Anterior cingulate cortex (tissue), 58 donors: Measurements from ENCODE around the gene LAPTM5.

ENCODE experiments used
- DNase-seq, 58 donors: peaks; one replicate each; lab custom pipeline; 2025; lab: John Stamatoyannopoulos, UW

Gene LAPTM5

GRCh38 chr1:30721812-30722537, 35.6 kb downstream of the LAPTM5 start:
- peak in 3 of 58 donors; percentile 14 to 24 (median 21) for DNase-seq

GRCh38 chr1:30721341-30721793, 36.2 kb downstream of the LAPTM5 start:
- no peak for DNase-seq

DNA sequence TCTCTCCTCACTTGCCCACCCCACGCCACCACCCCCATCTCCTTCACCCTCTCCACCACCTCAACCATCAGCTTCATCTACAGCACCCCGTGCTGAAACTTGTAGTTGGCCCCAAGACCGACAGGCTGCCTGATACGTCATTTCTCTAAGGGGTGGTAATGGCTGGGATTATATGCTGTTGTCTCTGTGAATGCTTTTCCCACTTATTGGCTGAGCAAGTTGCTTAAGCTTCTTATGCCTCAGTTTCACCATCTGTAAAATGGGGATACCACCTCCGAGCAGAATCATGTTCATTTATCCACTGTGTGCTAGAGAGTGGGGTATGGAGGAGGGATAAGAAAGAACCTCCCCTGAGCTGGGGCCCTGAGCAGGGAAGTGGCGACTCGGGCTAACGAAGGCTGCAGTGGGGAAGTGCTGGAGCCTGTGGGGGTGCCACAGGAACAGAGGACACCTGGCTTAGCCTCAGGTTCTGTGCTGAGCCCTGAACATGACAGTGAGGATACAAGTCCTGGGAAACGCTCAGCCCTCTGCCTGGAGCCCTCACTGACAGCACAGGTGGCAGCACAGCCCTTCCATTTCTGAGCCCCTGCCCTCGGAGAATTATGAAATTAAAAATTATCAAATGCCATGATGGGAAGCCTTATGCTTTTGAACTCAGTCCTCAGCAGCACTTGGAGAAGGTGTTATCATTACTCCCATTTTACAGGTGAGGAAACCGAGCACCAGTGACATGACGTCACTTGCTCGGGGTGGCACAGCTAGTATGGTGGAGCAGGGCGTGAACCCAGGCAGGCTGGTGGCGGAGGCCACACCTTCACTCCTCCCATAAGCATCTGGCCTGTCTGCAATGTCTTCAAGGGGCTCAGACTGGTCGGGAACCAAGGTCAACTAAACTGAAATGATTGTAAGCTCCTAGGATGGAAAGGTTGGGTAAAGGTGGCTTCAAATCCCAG, 37.0 kb downstream of the LAPTM5 start:
- no peak for DNase-seq

DNA sequence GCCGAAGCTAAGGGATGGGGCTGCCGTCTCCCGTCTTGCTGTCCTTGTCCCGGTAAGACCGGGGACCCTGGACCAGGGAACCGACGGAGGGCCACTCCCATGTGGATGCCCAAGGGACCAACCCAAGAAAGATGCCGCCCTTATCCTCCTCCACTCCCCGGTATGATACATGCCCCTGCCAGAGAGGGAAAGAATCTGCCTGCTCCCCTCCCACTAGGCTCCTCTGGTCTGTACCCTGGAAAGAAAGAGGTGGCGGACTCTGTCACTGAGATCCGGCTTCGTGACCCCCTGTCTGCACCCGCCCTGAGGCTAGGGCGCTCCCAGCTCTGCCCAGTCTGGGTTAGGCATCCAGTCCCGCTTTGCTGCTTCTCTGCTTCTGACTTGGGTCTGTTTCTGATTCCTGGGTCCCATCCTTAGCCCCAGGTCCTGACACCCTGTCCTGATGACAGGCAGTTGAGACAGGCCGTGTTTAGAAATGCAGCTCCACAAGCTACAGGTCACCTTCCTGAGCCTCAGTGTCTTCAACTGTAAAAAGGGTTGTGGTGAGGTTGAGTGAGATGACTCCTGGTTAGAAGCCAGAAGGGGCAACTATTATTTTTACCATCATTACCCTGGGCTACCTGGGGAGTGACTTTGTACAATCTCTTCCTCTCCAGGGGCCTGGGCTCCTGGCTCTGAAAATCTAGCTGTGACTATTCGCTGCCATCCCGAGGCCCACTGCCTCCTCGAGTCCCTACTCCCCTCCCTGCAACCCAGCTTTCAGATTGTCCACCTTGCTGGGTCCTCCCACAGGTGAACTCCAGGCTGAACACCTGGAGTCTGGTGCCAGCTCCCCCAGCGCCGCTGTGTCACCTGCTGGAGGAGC, 37.9 kb downstream of the LAPTM5 start:
- DNase-seq: peak in 12 of 58 donors; percentile 63 to 88 (median 76)

DNA sequence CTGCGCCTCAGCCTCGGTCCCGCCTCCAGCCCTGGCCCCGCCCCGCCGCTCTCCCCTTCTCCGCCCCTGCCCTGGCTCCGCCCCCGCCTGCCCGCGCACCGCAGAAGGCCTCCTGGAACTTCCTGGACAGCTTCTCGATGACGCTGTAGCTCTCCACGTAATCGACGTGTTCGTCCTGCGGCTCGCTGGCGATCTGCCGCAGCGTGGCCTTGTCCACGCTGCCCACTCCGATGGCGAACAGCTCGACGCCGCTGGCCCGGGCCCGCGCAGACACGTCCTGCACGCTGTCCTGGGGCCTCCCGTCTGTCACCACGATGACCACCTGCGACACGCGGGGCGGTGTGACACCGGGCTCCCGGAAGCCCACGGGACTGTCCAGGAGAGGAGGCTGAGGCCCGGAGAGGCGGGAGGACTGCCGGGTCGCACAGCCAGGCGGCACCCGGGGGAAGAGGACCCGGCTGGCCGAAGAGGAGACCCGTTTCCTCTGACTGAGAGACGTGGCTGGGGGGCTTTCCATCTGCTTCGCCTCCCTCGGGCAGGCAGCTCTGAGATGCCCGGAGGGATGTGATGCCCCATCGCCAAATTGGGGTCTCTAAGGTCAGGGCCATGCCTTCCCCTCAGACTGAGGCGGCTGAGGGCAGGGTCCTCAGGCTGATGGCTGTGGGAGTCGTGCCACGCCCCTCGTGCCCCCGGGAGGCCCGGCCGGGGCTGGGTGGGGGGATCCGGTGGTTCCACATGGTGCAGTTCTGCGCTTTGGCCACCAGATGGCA, 38.8 kb downstream of the LAPTM5 start:
- DNase-seq: peak in 48 of 58 donors; percentile 43 to 100 (median 80)

DNA sequence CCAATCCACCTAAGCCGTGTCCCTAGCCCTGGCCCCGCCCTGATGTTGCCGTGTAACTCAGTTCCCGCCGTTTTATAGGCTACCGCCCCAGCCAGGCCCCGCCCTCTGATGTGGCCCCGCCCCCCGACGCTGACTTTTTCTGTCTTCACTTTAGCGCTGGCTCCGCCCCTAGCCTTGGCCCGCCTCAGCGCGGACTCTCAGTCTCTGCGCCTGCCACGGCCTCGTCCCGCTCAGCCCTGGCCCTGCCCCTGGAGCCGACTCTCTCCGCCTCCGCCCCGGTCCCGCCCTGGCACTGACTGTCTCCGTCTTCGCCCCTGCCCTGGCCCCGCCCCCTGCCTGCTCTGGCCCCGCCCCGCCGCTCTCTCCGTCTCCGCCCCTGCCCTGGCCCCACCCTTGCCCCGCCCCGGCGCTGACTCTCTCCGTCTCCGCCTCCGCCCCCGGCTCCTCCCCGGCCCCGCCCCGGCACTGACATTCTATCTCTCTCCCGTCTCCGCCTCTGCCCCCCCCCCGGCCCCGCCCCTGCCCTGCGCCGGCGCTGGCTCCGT, 39.4 kb downstream of the LAPTM5 start:
- peak; percentile 79 to 100 (median 99) for DNase-seq

DNA sequence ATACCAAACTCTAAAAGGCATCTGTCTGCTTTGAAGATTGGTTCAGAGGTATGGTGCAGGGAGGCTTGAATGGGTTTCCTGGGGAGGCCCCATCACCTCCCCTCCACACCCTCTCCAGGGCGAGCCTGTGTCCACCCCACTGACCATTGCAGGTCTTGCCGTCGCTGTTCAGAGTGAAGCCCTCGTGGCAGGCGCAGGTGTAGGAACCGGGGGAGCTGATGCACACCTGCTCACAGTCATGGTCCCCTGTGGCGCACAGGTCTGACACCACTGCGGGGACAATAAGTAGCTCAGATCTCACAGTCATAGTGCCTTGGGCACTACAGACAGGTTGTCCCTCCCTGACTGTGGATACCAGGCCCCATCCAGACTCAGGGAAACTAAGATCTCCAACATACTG, 40.9 kb downstream of the LAPTM5 start:
- DNase-seq: no peak

- no peak for DNase-seq
Measured at GRCh38 chr1:30715886-30716285, 41.7 kb downstream of the LAPTM5 start.

DNA sequence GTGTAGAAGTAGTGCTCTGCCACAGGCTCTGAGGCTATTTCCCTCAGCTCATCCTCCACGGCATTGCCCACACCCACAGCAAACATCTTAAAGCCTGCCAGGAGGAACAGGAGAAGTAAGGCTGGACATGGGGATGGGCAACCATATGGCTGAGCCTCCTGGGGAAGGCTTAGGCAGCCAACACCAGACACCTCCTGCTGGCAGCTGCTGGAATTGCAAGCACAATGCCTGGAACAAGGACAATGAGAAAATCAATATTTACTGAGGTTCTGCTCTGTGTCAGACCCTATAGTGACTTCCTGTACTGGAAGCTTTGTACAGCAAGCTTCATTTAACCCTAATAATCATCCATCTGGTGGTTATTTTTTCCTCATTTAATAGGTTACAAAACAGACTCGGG, 42.4 kb downstream of the LAPTM5 start:
- no peak for DNase-seq

- no peak for DNase-seq
Measured at GRCh38 chr1:30714536-30715090, 43.0 kb downstream of the LAPTM5 start.

GRCh38 chr1:30714025-30714424, 43.5 kb downstream of the LAPTM5 start:
- DNase-seq: no peak

GRCh38 chr1:30713311-30713710, 44.3 kb downstream of the LAPTM5 start:
- DNase-seq: no peak

GRCh38 chr1:30712583-30712982, 45.0 kb downstream of the LAPTM5 start:
- no peak for DNase-seq

DNA sequence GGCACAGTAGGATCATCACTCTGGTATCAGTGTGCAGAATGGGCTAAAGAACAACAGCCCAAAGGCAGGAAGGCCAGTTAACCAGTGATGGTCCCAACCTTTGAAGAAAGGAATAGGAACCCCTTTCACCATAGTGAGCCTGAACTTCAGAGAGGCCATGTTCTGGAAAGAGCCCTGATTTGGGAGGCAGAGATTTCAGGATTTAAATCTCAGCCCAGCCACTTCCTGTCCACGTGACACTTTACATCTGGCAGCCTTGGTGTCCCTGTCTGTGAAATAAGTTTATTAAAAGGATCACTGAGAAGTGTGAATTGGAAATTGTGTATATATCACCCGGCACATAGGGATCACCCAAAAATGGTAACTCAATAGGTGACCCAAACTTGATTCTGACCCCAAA, 47.2 kb downstream of the LAPTM5 start:
- DNase-seq: no peak

- DNase-seq: no peak
Measured at GRCh38 chr1:30708361-30708728, 49.2 kb downstream of the LAPTM5 start.

DNA sequence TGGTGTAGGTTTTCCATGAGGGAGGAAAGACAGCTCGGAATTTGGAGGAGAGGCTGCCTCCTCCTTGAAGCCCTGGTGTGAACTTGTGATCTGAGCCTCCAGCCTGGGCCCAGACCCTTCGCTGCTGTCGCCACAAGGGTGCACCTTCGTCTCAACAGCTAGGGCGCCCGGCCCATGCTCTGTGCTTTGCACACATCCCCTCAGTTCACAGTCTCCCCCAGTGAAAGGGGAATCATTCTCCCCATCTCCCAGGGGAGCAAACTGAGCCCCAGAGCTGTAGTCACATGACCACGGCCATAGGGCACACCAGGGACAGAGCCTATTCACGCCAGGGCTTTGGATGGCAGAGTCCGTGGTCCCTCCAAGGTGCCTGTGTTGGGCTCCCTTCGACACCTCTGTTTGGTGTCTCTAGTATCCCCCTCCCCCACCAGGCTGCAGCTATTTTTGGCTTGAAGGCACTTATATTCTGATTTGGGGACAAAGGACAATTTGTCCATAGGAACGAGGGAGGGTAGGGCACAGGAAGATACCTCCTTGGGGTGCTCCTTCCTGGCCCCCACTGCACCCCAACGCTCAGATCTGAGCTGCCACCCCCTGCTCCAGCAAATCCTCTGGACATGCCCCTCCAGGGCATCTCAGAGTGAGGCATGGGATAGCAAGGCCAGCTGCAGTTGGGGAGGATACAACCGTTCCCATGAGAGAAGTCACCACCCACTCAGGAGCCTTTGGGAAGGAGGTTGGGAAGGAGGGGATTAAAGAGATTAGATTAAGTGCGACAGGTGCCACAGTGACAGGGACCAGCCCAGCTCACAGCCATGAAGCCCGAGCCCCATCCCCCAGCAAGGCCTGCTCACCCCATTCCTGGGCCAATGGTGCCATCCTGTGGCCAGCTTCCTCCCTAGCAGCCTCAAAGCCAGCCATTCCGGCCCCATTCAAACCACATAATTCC, 49.9 kb downstream of the LAPTM5 start:
- DNase-seq: peak in 56 of 58 donors; percentile 7 to 86 (median 70)

DNA sequence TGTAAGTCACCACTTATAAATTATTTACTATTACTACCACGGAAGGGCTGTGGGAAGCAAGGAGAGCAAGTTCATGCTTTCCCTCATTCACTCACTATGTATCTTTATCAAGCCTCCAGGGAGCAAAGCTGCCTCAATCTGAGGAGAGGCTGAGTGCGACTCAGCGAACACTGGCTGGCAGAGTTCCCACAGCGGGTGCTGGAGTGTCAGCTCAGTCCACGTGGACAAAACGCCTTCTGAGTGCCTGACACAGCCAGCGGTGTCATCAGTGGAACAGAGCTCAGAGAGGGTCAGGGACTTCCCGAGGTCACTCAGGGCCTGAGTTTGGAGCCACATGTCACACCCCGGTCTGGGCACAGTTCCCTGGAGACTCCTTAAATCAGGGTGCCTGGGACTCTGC, 51.0 kb downstream of the LAPTM5 start:
- peak in 26 of 58 donors; percentile 5 to 79 (median 36) for DNase-seq

DNA sequence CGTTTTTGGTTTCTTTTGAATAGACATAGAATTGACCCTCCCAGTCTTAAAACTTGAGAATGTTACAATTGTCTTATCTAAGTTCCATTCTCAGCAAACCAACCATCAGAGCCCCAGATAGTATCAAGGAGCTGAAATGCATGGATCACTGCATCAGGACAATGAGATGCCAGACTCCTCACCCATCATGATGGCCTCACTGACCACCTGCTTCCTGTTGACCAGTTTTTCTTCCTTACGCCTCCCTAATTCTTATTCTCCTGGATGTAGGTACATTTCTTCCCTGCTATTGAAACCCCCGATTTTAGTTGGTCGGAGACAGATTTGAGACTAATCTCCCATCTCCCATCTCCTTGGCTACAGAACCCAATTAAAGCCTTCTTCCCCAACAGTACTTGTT, 51.9 kb downstream of the LAPTM5 start:
- DNase-seq: no peak
